ENCODE measurements around the gene PDCD7.

DNA sequence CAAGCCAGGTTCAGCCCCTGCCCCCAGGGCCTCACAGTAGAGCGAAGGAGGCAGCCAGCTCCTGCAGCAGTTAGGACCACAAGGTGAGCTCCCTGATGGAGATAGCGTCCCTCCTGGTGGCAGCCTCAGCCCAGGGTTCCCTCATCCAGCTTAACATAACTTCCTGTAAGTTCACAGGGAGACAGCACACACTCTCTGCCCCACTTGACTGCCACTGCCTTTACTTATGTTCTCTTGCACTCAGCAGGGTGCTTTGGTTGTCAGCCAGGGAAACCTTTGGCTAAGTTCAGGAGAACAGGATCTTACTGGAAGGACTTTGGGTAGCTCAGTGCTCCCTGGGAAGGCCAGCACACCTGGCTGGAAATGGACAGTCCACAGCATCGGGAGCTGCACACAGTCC is 46.2 kb downstream of the PDCD7 start:
- TF ChIP-seq POLR2A (IDR thresholded peaks at IDR 0.05) (no peak), CTCF (IDR thresholded peaks at IDR 0.05) (no peak)
